Activated CD8-positive, alpha-beta memory T cell treated with anti-CD3 and anti-CD28 coated beads, Interleukin-2, amount 10 ng/mL, durations not matched to agents 7 days and 5 days (primary cell): Measurements from ENCODE around the gene PPAT. TPM values are rescaled to one million over a fixed set of nuclear protein-coding genes. Genes with fewer than 3 reads are reported as not detected.
A peak's percentile ranks its signal among the peaks of the same experiment; 100 is the strongest.
"Not testable (repeated sequence)": the region's sequence is repeated elsewhere in the genome, so short reads cannot be mapped to it uniquely, and the experiment has no call there.

Source experiments
- ATAC-seq: fragments of 150-1000 bp; cut with Tn5 transposase; one replicate; pipeline ENCODE4 v1.10.0; 2021; ENCODE audit warnings: moderate library complexity
- CTCF ChIA-PET: fragments of 350-600 bp; sonication (Branson Sonifier 250); formaldehyde crosslinking; loops from one replicate; lab custom pipeline; 2021; ENCODE audit warnings: antibody characterized with exemption; lab: Charles Lee
- DNase-seq: peaks from one replicate; pipeline ENCODE4 v3.0.0-alpha.2; 2020
- H3K27ac Mint-ChIP-seq: one replicate; pipeline ENCODE4 v1.8.0; 2021; ENCODE audit warnings: mild to moderate bottlenecking, mixed read lengths
- H3K27me3 Mint-ChIP-seq: one replicate; pipeline ENCODE4 v1.8.0; 2021; ENCODE audit warnings: mixed read lengths
- H3K36me3 Mint-ChIP-seq: one replicate; pipeline ENCODE4 v1.8.0; 2021; ENCODE audit warnings: mild to moderate bottlenecking, mixed read lengths
- H3K4me1 Mint-ChIP-seq: one replicate; pipeline ENCODE4 v1.8.0; 2021; ENCODE audit warnings: mixed read lengths
- H3K4me3 Mint-ChIP-seq: one replicate; pipeline ENCODE4 v1.8.0; 2021; ENCODE audit warnings: mild to moderate bottlenecking, moderate library complexity, mixed read lengths
- H3K9me3 Mint-ChIP-seq: one replicate; pipeline ENCODE4 v1.8.0; 2022; ENCODE audit warnings: low read depth, mixed read lengths
- total RNA-seq, 2 experiments: library from RNA; stranded (reverse); gene quantifications; one replicate each; pipeline ENCODE4 v1.2.3, GENCODE V29; 2021

The PPAT gene
- total RNA-seq, 2 experiments from 2014 or later = 27.1 to 41.4 TPM

- H3K4me3 Mint-ChIP-seq = no peak overlapping the region
- ATAC-seq (no peak), DNase-seq (no peak)
- H3K27me3 Mint-ChIP-seq = no peaks in the 10 kb centered on the region
- H3K27ac Mint-ChIP-seq = no peak overlapping the region
- CTCF ChIA-PET = no interaction called here
- H3K9me3 Mint-ChIP-seq = no peaks in the 10 kb centered on the region
- H3K4me1 Mint-ChIP-seq = peaks cover 30% of the 10 kb centered on the region
- peaks cover 37% of the 10 kb centered on the region for H3K36me3 Mint-ChIP-seq
These were observed 28.3 kb upstream of the PPAT start for GRCh38 chr4:56463711-56464110.

DNA sequence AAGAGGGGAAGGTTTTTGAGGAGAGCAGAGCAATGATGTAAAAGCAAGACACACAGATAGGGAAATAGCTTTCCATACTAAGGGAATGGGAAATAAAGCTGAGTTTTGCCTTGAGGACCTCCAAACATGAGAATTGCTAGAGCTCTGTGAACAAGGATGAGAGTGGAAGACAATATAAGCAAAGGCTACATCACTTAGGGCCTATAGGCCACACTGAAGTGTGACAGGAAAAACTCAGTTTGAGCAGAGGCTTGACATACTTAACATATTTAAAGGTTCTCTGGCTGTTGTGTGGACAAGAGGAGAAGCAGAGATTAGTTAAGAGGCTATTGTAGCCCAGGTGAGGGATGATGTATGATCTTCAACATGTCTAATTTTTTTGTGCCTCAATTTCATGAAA lies 26.7 kb upstream of the PPAT start:
- H3K4me1 Mint-ChIP-seq = peaks cover 25% of the 10 kb centered on the region
- no peaks in the 10 kb centered on the region for H3K9me3 Mint-ChIP-seq
- no peak overlapping the region for H3K27ac Mint-ChIP-seq
- no peak overlapping the region for H3K4me3 Mint-ChIP-seq
- DNase-seq (no peak), ATAC-seq (no peak)
- H3K36me3 Mint-ChIP-seq = peaks cover 42% of the 10 kb centered on the region
- CTCF ChIA-PET = no interaction called here
- no peaks in the 10 kb centered on the region for H3K27me3 Mint-ChIP-seq

GRCh38 chr4:56460085-56460484 lies 24.7 kb upstream of the PPAT start:
- ATAC-seq = no peak
- CTCF ChIA-PET = interaction anchor here (0.7 to 1.4 kb wide), 2 partner anchors 85 to 378 kb away, joined by 3 to 4 read pairs; no protein-coding TSS in a partner anchor
- peaks cover 54% of the 10 kb centered on the region for H3K36me3 Mint-ChIP-seq
- H3K4me3 Mint-ChIP-seq = no peak overlapping the region
- no peak for DNase-seq
- peaks cover 12% of the 10 kb centered on the region for H3K4me1 Mint-ChIP-seq
- H3K9me3 Mint-ChIP-seq = no peaks in the 10 kb centered on the region
- peak overlapping the region; percentile 44 for H3K27ac Mint-ChIP-seq
- H3K27me3 Mint-ChIP-seq = no peaks in the 10 kb centered on the region

- CTCF ChIA-PET = interaction anchor here (0.7 kb wide), 1 partner anchor 25 kb away, joined by 3 read pairs; no protein-coding TSS in a partner anchor
- H3K36me3 Mint-ChIP-seq = peaks cover 69% of the 10 kb centered on the region
- DNase-seq (no peak), ATAC-seq (no peak)
- no peaks in the 10 kb centered on the region for H3K9me3 Mint-ChIP-seq
- H3K27me3 Mint-ChIP-seq = no peaks in the 10 kb centered on the region
- no peak overlapping the region for H3K4me3 Mint-ChIP-seq
- peaks cover 15% of the 10 kb centered on the region for H3K4me1 Mint-ChIP-seq
- H3K27ac Mint-ChIP-seq = no peak overlapping the region
These were observed 14.9 kb upstream of the PPAT start for GRCh38 chr4:56450342-56450741.

GRCh38 chr4:56449475-56449874 lies 14.1 kb upstream of the PPAT start:
- peaks cover 19% of the 10 kb centered on the region for H3K4me1 Mint-ChIP-seq
- CTCF ChIA-PET = interaction anchor here (0.7 to 1.4 kb wide), 2 partner anchors 13 to 26 kb away, joined by 3 read pairs; partner anchors contain the start of genes PAICS and PPAT
- not testable (repeated sequence) for DNase-seq, H3K27me3 Mint-ChIP-seq, ATAC-seq, H3K9me3 Mint-ChIP-seq, H3K27ac Mint-ChIP-seq, H3K4me3 Mint-ChIP-seq
- peaks cover 69% of the 10 kb centered on the region for H3K36me3 Mint-ChIP-seq

GRCh38 chr4:56448301-56448700 lies 12.9 kb upstream of the PPAT start:
- H3K4me3 Mint-ChIP-seq = no peak overlapping the region
- H3K27ac Mint-ChIP-seq = peak overlapping the region; percentile 4
- ATAC-seq (no peak), DNase-seq (no peak)
- H3K9me3 Mint-ChIP-seq = no peaks in the 10 kb centered on the region
- H3K4me1 Mint-ChIP-seq = peaks cover 27% of the 10 kb centered on the region
- CTCF ChIA-PET = no interaction called here
- H3K27me3 Mint-ChIP-seq = no peaks in the 10 kb centered on the region
- peaks cover 67% of the 10 kb centered on the region for H3K36me3 Mint-ChIP-seq

DNA sequence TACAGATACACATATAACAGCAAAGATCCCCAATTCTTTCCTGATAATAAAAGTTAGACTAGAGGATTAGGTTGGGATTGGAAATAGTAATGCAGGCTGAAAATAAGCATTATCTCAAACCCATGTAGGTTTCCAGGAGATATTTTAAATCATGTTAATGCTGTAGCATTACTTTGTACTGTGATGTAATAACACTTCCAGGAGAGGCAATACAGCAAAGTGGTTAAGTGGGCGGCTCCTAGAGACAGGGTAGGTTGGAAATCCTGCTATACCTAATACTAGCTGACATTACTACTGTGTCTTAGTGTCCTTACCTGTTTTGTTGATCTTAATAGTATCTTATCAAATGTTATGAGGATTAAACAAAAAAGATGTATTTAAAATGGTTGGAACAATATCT lies 10.3 kb upstream of the PPAT start:
- Mint-ChIP-seq H3K36me3 (peaks cover 66% of the 10 kb centered on the region), H3K9me3 (no peaks in the 10 kb centered on the region), H3K4me1 (peaks cover 46% of the 10 kb centered on the region)

GRCh38 chr4:56444719-56445118 lies 9.3 kb upstream of the PPAT start:
- peaks cover 56% of the 10 kb centered on the region for H3K4me1 Mint-ChIP-seq
- no peak overlapping the region for H3K27ac Mint-ChIP-seq
- CTCF ChIA-PET = interaction anchor here (1.5 to 1.6 kb wide), 2 partner anchors 9 to 99 kb away, joined by 4 read pairs; partner anchors contain the start of gene PAICS

More for the DNA sequence above, 10.3 kb upstream of the PPAT start:
- H3K4me3 Mint-ChIP-seq = no peak overlapping the region
- H3K27me3 Mint-ChIP-seq = no peaks in the 10 kb centered on the region
- ATAC-seq (no peak), DNase-seq (no peak)
- no peak overlapping the region for H3K27ac Mint-ChIP-seq
- CTCF ChIA-PET = interaction anchor here (1.5 to 1.6 kb wide), 2 partner anchors 10 to 98 kb away, joined by 4 read pairs; partner anchors contain the start of gene PAICS

DNA sequence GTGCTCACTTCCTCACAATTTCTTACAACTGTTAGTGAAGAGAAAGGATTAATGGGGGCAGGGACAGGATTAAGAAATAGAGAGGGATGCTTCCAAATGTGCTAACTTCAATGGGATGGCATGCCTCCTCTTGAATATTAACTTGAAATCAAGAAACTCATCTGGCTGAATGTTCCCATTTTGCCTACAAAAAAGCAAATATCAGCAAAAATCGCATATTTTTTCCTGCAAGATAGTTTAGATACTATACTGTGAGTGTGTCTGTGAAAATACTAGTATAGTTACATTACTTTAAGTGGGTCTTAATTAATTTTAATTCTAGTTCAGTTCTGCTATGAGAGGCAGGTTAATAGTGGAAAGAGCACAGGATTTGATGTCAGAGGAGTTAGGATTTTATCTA lies 5.6 kb upstream of the PPAT start:
- CTCF ChIA-PET = no interaction called here
- ATAC-seq = no peak
- H3K27ac Mint-ChIP-seq = no peak overlapping the region
- H3K4me3 Mint-ChIP-seq = no peak overlapping the region
- H3K36me3 Mint-ChIP-seq = peaks cover 55% of the 10 kb centered on the region
- H3K4me1 Mint-ChIP-seq = peaks cover 64% of the 10 kb centered on the region
- DNase-seq = no peak
- no peaks in the 10 kb centered on the region for H3K27me3 Mint-ChIP-seq
- H3K9me3 Mint-ChIP-seq = no peaks in the 10 kb centered on the region

More at GRCh38 chr4:56444719-56445118, 9.3 kb upstream of the PPAT start:
- H3K9me3 Mint-ChIP-seq = no peaks in the 10 kb centered on the region
- H3K4me3 Mint-ChIP-seq = no peak overlapping the region
- no peaks in the 10 kb centered on the region for H3K27me3 Mint-ChIP-seq
- DNase-seq = no peak
- peaks cover 64% of the 10 kb centered on the region for H3K36me3 Mint-ChIP-seq
- ATAC-seq = no peak

GRCh38 chr4:56438766-56439165 lies 3.4 kb upstream of the PPAT start:
- H3K9me3 Mint-ChIP-seq = no peaks in the 10 kb centered on the region
- H3K27ac Mint-ChIP-seq = no peak overlapping the region
- H3K27me3 Mint-ChIP-seq = no peaks in the 10 kb centered on the region
- H3K4me3 Mint-ChIP-seq = no peak overlapping the region
- H3K4me1 Mint-ChIP-seq = peaks cover 57% of the 10 kb centered on the region
- H3K36me3 Mint-ChIP-seq = peaks cover 40% of the 10 kb centered on the region
- CTCF ChIA-PET = interaction anchor here (0.8 kb wide), 1 partner anchor 361 kb away, joined by 3 read pairs; no protein-coding TSS in a partner anchor
- DNase-seq (no peak), ATAC-seq (no peak)

GRCh38 chr4:56434599-56435139 lies 746 bp downstream of the PPAT start:
- no peaks in the 10 kb centered on the region for H3K9me3 Mint-ChIP-seq
- H3K27ac Mint-ChIP-seq = peak overlapping the region; percentile 99
- ATAC-seq (peak; percentile 1), DNase-seq (peak; percentile 74)
- H3K36me3 Mint-ChIP-seq = peaks cover 24% of the 10 kb centered on the region
- peak overlapping the region; percentile 99 for H3K4me3 Mint-ChIP-seq
- H3K27me3 Mint-ChIP-seq = no peaks in the 10 kb centered on the region
- CTCF ChIA-PET = interaction anchor here (0.6 to 4.6 kb wide), 6 partner anchors 11 to 434 kb away, joined by 3 to 41 read pairs (median 8); no protein-coding TSS in a partner anchor
- peaks cover 53% of the 10 kb centered on the region for H3K4me1 Mint-ChIP-seq

GRCh38 chr4:56433280-56433679 lies 2.1 kb downstream of the PPAT start:
- no peak for ATAC-seq
- CTCF ChIA-PET = no interaction called here
- DNase-seq = no peak
- Mint-ChIP-seq H3K9me3 (no peaks in the 10 kb centered on the region), H3K27ac (no peak overlapping the region), H3K4me3 (peak overlapping the region; percentile 99), H3K4me1 (peaks cover 46% of the 10 kb centered on the region), H3K36me3 (peaks cover 18% of the 10 kb centered on the region), H3K27me3 (no peaks in the 10 kb centered on the region)

- no peak overlapping the region for H3K4me3 Mint-ChIP-seq
- DNase-seq (no peak), ATAC-seq (no peak)
- H3K9me3 Mint-ChIP-seq = no peaks in the 10 kb centered on the region
- no peaks in the 10 kb centered on the region for H3K27me3 Mint-ChIP-seq
- H3K4me1 Mint-ChIP-seq = peaks cover 58% of the 10 kb centered on the region
- H3K27ac Mint-ChIP-seq = no peak overlapping the region
- CTCF ChIA-PET = interaction anchor here (1.3 kb wide), 1 partner anchor 10 kb away, joined by 3 read pairs; no protein-coding TSS in a partner anchor
- peaks cover 19% of the 10 kb centered on the region for H3K36me3 Mint-ChIP-seq
These were observed 5.2 kb downstream of the PPAT start for GRCh38 chr4:56430203-56430602.

DNA sequence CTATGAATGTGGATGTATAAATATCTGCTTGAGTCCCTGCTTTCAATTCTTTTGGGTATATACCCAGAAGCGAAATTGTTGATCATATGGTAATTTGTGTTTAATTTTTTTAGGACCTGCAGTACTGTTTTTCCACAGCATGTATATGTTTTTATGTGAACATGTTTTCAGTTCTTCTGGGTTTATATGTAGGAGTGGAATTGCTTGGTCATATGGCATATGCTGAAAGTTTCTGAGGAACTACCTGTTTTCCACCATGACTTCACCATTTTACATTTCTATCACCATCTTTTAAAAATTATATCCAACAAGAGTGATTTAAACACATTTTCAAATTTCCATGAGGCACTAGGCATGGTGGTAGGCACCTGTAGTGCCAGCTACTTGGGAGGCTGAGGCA lies 8.2 kb downstream of the PPAT start:
- Mint-ChIP-seq H3K27ac (no peak overlapping the region), H3K36me3 (peaks cover 16% of the 10 kb centered on the region), H3K4me1 (peaks cover 47% of the 10 kb centered on the region), H3K27me3 (no peaks in the 10 kb centered on the region), H3K9me3 (no peaks in the 10 kb centered on the region), H3K4me3 (no peak overlapping the region)
- CTCF ChIA-PET = no interaction called here
- DNase-seq (no peak), ATAC-seq (no peak)
